Bronchial epithelial cell (primary cell): Measurements from ENCODE around the gene FAM43B. TPM values are rescaled to one million over a fixed set of nuclear protein-coding genes. Genes with fewer than 3 reads are reported as not detected.

ENCODE experiments used
- DNase-seq: peaks from one replicate; pipeline ENCODE4 v3.0.0-alpha.2; 2010; ENCODE audit warnings: low read depth
- FAIRE-seq: peaks from 2 replicates; lab custom pipeline; 2011; peaks lifted over from hg19 to GRCh38; lab: Jason Lieb, UNC
- H3K27me3 ChIP-seq: 2 replicates; pipeline ENCODE4 v1.5.1; 2011; ENCODE audit warnings: low read length; ENCODE audit not compliant: control insufficient read depth, insufficient read depth
- H3K36me3 ChIP-seq: 2 replicates; pipeline ENCODE4 v1.5.1; 2011; ENCODE audit warnings: low read length; ENCODE audit not compliant: control insufficient read depth, insufficient read depth
- H3K4me3 ChIP-seq: 2 replicates; pipeline ENCODE4 v1.5.1; 2011; ENCODE audit warnings: mild to moderate bottlenecking, low read depth, low read length, control low read depth
- total RNA-seq: library from RNA; depleted of rRNA; stranded (reverse); fragments of >200 nt; gene quantifications from 2 replicates; pipeline ENCODE4 v1.2.1, GENCODE V29; 2014
- TF ChIP-seq, protein P1 (sequence below): IDR thresholded peaks from 2 replicates; pipeline ENCODE4 v1.5.1; 2011; ENCODE audit warnings: mild to moderate bottlenecking, moderate library complexity, low read length, control low read depth, inconsistent platforms; ENCODE audit not compliant: insufficient read depth, severe bottlenecking

The FAM43B gene
- total RNA-seq, 1 donor from 2014 or later = not detected

DNA sequence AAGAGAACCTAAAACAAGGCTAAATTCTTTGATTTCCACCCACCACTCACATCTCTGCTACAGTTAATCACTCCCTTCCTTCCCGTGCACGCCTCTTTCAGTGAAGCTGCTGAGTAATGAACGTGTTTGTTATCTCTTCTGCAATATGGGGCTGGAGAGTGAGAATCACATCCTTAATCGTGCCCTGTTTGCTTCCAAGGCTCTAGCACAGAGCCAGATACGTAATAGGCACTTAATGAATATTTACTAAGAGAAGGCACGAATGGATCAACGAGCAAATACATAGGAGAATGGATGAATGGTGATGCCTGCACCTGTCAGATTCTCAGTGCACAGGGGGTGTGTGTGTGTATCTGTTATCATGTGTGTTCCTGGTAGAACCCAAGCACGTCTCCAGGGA is 22.1 kb upstream of the FAM43B start:
- Histone ChIP-seq H3K36me3 (no peaks in the 10 kb centered on the region), H3K4me3 (no peak overlapping the region), H3K27me3 (peaks cover 22% of the 10 kb centered on the region)
- TF ChIP-seq, protein P1, sequence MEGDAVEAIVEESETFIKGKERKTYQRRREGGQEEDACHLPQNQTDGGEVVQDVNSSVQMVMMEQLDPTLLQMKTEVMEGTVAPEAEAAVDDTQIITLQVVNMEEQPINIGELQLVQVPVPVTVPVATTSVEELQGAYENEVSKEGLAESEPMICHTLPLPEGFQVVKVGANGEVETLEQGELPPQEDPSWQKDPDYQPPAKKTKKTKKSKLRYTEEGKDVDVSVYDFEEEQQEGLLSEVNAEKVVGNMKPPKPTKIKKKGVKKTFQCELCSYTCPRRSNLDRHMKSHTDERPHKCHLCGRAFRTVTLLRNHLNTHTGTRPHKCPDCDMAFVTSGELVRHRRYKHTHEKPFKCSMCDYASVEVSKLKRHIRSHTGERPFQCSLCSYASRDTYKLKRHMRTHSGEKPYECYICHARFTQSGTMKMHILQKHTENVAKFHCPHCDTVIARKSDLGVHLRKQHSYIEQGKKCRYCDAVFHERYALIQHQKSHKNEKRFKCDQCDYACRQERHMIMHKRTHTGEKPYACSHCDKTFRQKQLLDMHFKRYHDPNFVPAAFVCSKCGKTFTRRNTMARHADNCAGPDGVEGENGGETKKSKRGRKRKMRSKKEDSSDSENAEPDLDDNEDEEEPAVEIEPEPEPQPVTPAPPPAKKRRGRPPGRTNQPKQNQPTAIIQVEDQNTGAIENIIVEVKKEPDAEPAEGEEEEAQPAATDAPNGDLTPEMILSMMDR = no peak
- DNase-seq (no peak), FAIRE-seq (no peak)

DNA sequence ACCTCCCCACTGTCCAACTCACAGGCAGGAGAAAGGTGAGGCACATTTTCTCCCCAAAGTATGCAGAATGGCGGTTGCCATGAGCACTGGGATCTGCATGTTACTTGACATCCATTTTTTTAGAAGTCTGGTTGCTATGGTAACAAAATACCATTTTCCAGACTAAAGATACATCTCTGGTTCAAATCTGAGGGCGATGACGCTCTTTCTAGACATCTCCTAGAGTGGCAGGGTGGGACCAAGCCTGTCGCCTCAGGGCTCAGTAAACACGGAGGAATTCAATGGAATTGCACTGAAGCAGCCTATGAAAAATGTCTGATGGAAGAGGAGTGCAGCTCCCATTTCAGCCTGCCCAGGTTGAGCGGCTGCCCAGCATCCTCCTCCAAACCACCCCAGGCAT is 21.5 kb upstream of the FAM43B start:
- no peaks in the 10 kb centered on the region for H3K36me3 ChIP-seq
- FAIRE-seq (no peak), DNase-seq (no peak)
- no peak overlapping the region for H3K4me3 ChIP-seq
- H3K27me3 ChIP-seq = peaks cover 24% of the 10 kb centered on the region
- TF ChIP-seq, protein P1 = no peak

DNA sequence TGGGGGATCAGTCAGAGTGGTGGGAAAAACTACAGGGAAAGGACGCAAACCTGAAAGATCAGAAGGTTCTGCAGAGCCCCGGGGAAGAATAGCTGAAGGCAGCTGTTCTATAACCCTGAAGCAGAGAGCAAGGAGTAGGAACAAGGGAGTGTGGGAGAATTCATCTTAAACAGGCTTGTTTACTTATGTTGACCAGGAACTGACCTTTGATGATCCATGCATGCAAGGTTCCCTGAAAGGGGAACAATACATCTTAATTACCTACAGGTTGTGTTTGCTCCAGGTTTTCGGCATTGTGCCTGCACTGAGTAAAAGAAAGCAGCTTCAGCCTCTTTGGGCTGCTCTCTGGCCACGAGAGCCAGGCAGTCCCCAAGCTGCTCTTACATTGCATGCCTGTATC is 18.7 kb upstream of the FAM43B start:
- FAIRE-seq (no peak), DNase-seq (no peak)
- Histone ChIP-seq H3K27me3 (peaks cover 29% of the 10 kb centered on the region), H3K36me3 (no peaks in the 10 kb centered on the region), H3K4me3 (no peak overlapping the region)
- TF ChIP-seq, protein P1 = no peak

DNA sequence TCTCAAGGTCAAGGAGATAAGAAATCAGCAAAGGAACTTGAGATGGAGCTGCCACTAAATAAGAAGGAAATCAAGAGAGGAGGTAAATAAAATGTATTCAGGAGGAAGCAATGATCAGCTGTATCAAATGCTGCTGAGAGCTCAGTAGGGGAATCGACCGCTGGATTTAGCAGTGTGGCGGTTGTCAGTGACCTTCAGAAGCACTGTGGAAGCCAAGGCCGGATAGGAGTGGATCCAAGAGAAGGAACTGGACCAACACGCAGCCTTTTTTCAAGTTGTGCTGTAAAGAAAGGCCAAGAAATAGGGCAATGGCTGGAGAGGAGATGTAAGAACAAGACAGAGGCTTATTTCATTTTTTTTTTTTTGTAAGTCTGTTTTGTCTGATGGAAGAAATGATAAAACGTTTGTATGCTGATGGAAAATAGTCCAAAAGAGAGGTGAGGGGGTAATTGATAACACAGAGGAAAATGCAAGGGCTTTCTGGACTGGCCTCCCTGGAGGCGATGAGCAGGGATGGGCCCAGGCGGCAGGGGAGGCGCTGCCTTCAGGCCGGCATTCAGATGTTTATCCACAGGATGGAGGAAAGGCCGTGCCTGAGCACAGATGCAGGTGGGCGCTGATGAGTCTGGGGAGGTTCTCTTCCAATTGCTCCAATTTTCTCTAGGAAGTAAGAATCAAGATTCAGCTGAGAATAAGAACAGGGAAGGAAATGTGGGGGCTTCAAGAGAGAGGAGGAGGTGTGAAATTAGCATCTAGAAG is 17.5 kb upstream of the FAM43B start:
- DNase-seq = no peak
- H3K27me3 ChIP-seq = peaks cover 29% of the 10 kb centered on the region

DNA sequence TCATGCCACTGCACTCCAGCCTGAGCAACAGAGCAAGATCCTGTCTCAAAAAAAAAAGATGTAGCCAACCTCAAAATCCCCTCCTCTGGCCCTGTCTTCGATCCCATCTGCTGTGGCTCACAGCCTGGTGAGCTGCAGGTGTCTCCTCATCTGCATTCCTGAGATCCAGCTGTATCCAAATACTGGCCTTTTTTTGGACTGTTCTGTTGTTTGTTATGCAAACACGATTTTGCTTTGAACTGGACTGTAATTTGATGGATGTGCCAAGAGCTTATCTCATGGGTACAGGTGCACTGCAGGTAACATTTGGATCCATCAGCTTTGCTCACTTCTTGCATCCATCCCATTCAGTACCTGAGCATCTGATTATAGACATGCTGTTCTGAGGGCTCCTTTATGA is 14.1 kb upstream of the FAM43B start:
- FAIRE-seq = no peak
- Histone ChIP-seq H3K27me3 (peaks cover 25% of the 10 kb centered on the region), H3K4me3 (no peak overlapping the region), H3K36me3 (no peaks in the 10 kb centered on the region)
- TF ChIP-seq, protein P1 = no peak
- no peak for DNase-seq

More for the DNA sequence above, 17.5 kb upstream of the FAM43B start:
- H3K4me3 ChIP-seq = no peak overlapping the region
- FAIRE-seq = no peak
- TF ChIP-seq, protein P1 = no peak
- H3K36me3 ChIP-seq = no peaks in the 10 kb centered on the region
